ENCODE results near the gene ZNF346.

The ZNF346 gene

DNA sequence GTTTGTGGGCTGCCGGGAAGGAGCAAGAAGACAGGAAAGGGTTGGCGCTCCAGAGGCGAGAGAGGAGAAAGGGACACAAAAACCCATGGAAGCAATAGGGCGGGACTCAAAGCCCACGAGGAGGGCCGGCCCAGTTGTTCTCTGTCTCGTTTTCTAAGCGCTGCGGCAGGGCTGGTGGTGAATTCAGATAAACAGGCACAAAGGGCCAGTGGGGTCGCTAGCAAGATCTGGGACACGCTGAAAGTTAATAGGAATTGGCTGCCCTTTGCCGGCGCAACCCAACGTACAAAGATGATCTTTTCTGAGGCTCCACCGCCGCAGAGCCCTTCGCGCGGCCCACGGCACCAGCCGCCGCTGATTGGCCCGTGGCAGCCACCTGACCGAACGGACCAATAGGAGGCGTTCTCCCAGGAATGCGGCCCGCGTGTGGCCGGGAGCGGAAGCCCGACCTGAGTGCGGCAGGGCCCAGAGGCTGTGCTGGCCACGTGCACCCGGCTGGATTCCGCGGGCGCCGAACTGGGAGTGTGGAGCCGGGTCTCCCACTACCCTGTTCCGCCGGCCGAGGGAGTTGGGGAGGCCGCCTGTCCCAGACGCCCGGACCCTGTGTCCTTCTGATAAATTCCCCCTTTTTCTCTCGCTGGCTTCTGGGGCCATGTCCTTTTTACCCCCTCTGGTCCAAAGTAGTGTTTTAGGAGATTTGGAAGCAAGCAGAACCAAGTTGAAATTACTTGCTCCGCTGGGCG is 94.3 kb downstream of the ZNF346 start:
- Histone ChIP-seq H3K36me3 (ENCODE audit: insufficient read depth, low read length) (no peaks in the 10 kb centered on the region), H3K9me2 (replicated peaks; ENCODE audit: low read depth, low read length) (no peaks in the 10 kb centered on the region), H3K4me2 (ENCODE audit: low read depth, low read length, poor library complexity, severe bottlenecking) (peak overlapping the region; percentile 54), H3K9me3 (ENCODE audit: insufficient read depth, low read depth, low read length) (no peaks in the 10 kb centered on the region), H3K4me1 (ENCODE audit: insufficient read depth, low read length, poor library complexity, severe bottlenecking) (no peaks in the 10 kb centered on the region), H3K4me3 (ENCODE audit: low read length, poor library complexity, severe bottlenecking) (peak overlapping the region; percentile 54), H2AFZ (ENCODE audit: low read length) (peak overlapping the region; percentile 80), H3K9ac (ENCODE audit: low read depth, low read length, poor library complexity, severe bottlenecking) (peak overlapping the region; percentile 59), H3K79me2 (ENCODE audit: insufficient read depth, low read length) (no peaks in the 10 kb centered on the region), H3F3A (ENCODE audit: low read depth) (no peaks in the 10 kb centered on the region), H3K27me3 (ENCODE audit: insufficient read depth, low read length, poor library complexity, severe bottlenecking) (no peaks in the 10 kb centered on the region), H4K20me1 (ENCODE audit: insufficient read depth, low read length, poor library complexity, severe bottlenecking) (no peaks in the 10 kb centered on the region)
- TF ChIP-seq EZH2phosphoT487 (IDR thresholded peaks at IDR 0.05; ENCODE audit: borderline replicate concordance) (no peak), CTCF (conservative IDR thresholded peaks at IDR 0.05; ENCODE audit: low read length) (no peak)

- Histone ChIP-seq H3K9me2 (replicated peaks; ENCODE audit: low read depth, low read length) (no peaks in the 10 kb centered on the region), H4K20me1 (ENCODE audit: insufficient read depth, low read length, poor library complexity, severe bottlenecking) (no peaks in the 10 kb centered on the region), H3F3A (ENCODE audit: low read depth) (no peaks in the 10 kb centered on the region), H3K36me3 (ENCODE audit: insufficient read depth, low read length) (no peaks in the 10 kb centered on the region), H3K4me1 (ENCODE audit: insufficient read depth, low read length, poor library complexity, severe bottlenecking) (no peaks in the 10 kb centered on the region), H3K4me2 (ENCODE audit: low read depth, low read length, poor library complexity, severe bottlenecking) (peak overlapping the region; percentile 54), H2AFZ (ENCODE audit: low read length) (no peak overlapping the region), H3K9me3 (ENCODE audit: insufficient read depth, low read depth, low read length) (no peaks in the 10 kb centered on the region), H3K9ac (ENCODE audit: low read depth, low read length, poor library complexity, severe bottlenecking) (peak overlapping the region; percentile 36), H3K4me3 (ENCODE audit: low read length, poor library complexity, severe bottlenecking) (no peak overlapping the region), H3K79me2 (ENCODE audit: insufficient read depth, low read length) (no peaks in the 10 kb centered on the region), H3K27me3 (ENCODE audit: insufficient read depth, low read length, poor library complexity, severe bottlenecking) (no peaks in the 10 kb centered on the region)
- TF ChIP-seq CTCF (conservative IDR thresholded peaks at IDR 0.05; ENCODE audit: low read length) (no peak), EZH2phosphoT487 (IDR thresholded peaks at IDR 0.05; ENCODE audit: borderline replicate concordance) (no peak)
These were observed 95.0 kb downstream of the ZNF346 start for GRCh38 chr5:177117441-177118045.

- H3F3A ChIP-seq (ENCODE audit: low read depth) = no peaks in the 10 kb centered on the region
- TF ChIP-seq EZH2phosphoT487 (IDR thresholded peaks at IDR 0.05; ENCODE audit: borderline replicate concordance) = no peak
- TF ChIP-seq CTCF (conservative IDR thresholded peaks at IDR 0.05; ENCODE audit: low read length) = no peak
- H2AFZ ChIP-seq (ENCODE audit: low read length) = no peak overlapping the region
- no peak overlapping the region for H3K4me3 ChIP-seq (ENCODE audit: low read length, poor library complexity, severe bottlenecking)
- H3K4me2 ChIP-seq (ENCODE audit: low read depth, low read length, poor library complexity, severe bottlenecking) = no peak overlapping the region
- no peaks in the 10 kb centered on the region for H3K27me3 ChIP-seq (ENCODE audit: insufficient read depth, low read length, poor library complexity, severe bottlenecking)
- no peaks in the 10 kb centered on the region for H3K9me2 ChIP-seq (replicated peaks; ENCODE audit: low read depth, low read length)
- H3K9me3 ChIP-seq (ENCODE audit: insufficient read depth, low read depth, low read length) = no peaks in the 10 kb centered on the region
- H3K79me2 ChIP-seq (ENCODE audit: insufficient read depth, low read length) = no peaks in the 10 kb centered on the region
- no peaks in the 10 kb centered on the region for H3K36me3 ChIP-seq (ENCODE audit: insufficient read depth, low read length)
- H4K20me1 ChIP-seq (ENCODE audit: insufficient read depth, low read length, poor library complexity, severe bottlenecking) = no peaks in the 10 kb centered on the region
- H3K9ac ChIP-seq (ENCODE audit: low read depth, low read length, poor library complexity, severe bottlenecking) = no peak overlapping the region
- no peaks in the 10 kb centered on the region for H3K4me1 ChIP-seq (ENCODE audit: insufficient read depth, low read length, poor library complexity, severe bottlenecking)
These were observed 100.1 kb downstream of the ZNF346 start for GRCh38 chr5:177122566-177122965.

Data from Loucy (cell line).